ENCODE results near the gene HMGN2.

- TF ChIP-seq ELF4 (IDR thresholded peaks at IDR 0.05) = no peak
- no peak for TF ChIP-seq SUZ12 (IDR thresholded peaks at IDR 0.05)
- TF ChIP-seq BHLHE40 (IDR thresholded peaks at IDR 0.05; ENCODE audit: borderline replicate concordance) = no peak
- TF ChIP-seq SP1 (IDR thresholded peaks at IDR 0.05) = no peak
- no peak for TF ChIP-seq FOXA1 (IDR thresholded peaks at IDR 0.05)
Observed at GRCh38 chr1:26520339-26520738, 48.1 kb downstream of the HMGN2 start.
